NCI-H2227 (cell line): Measurements from ENCODE around the gene KCNQ4.

ENCODE experiments used
- DNase-seq: peaks from one replicate; lab custom pipeline; 2025; ENCODE audit not compliant: unreplicated experiment; lab: John Stamatoyannopoulos, UW

The KCNQ4 gene

DNA sequence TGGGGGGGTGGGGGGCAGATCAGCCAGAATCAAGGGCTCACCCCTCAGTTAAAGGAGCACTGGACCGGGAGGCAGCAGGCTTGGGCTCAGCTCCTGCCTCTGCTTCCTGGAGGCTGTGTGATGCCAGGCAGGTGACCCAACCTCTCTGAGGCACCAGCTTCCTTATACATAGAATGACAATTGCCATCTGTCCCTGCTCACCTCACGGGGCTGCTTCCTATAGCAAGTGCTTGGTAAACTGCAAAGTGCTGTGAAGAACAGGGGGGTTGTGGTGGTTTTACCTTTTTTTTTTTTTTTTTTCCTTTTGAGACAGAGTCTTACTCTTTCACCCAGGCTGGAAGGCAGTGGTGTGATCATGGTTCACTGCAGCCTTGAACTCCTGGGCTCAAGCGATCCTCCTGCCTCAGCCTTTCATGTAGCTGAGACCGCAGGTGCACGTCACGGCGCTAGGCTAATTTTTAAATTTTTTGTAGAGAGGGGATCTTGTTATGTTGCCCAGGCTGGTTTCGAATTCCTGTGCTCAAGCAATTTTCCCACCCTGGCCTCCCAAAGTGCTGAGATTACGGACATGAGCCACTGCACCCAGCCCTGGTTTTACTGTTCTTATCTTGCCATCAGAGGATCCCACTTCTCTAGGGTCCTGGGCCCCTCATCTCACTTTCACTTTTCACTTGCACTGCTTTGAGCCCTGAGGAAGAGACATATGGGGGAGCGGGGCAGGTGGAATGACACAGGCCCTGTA, 11.6 kb downstream of the KCNQ4 start:
- no peak for DNase-seq

DNA sequence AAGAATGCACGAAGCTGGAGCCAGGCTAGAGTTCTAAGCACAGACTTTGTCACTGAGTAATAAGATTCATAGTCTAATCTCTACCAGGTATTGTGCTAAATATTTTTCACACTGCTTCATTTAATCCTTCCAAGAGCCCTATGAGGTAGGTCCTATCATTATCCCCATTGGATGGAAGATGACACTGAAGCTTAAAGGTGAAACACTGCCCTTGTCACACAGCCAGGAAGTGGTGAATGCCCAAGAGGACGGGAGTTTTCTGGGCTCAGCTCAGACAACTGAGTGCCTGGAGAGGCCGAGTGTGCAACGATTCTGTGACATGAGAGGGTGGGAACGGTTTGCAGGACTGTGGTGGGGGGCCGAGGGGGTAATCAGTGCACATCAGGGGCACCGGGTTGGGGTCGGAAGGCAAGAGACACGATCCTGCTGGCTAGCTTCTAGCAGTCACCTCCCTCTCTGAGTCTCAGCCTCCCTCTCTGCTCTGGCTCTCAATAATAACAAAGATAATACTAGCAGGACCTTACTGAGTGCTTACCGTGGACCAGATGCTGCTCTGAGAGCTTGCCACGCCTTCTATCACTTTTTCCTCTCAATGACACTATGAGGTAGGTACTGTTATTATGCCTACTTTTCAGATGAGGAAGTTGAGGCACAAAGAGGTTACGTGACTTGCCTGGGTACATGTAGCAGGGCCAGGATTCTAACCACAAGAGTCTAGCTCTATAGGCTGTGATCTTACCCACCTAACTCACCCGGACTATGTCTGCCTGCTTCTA, 12.4 kb downstream of the KCNQ4 start:
- DNase-seq, result no peak

DNA sequence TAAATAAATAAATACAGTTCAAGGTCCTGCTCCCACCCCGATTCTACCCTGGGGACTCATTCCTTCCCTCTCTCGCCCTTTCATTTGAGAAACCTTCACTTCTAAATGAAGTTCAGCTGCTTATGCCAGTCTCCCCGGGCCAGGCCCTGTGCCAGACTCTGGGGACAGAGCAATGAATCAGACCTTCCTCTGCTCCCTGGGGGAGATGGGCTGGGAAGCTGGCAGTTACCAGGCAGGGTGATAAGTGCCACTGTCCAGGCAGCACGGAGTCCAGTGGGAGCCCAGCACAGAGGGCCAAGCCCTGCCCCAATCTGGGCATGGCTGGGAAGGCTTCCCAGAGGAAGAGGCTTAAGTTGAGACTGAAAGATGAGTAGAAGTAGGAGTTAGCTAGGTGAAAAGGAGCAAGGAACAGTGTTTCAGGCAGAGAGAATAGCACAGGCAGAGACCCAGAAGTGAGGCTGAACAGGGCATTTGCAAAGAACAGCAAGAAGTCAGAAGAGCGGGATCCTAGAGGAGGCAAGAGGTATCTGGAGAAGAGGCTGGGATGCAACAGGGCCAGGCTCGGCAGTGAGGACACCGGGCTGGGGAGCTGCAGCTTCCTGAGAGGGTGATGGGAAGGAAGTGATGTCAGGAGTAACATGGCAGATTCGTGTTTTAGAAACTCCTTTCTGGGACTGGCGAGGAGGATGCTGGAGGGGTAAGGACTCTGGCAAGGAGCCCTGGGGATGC, 13.5 kb downstream of the KCNQ4 start:
- DNase-seq, result no peak

DNA sequence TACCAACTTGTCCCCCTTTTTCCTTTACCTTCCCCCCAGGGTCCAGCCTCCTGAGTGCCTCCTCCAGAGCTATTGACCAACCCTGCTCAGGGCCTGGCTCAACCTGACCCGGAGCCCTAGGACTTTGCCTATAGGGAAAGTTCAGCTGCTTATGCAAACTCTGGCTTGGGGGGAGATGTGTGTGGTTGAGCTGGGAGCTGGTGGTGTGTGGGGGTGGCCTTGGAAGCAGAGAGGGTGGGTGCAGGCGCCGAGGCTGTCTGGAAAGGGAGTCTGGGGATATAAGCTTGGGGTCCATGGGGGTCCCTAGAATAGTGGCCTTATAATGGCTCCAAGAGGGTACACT, 14.1 kb downstream of the KCNQ4 start:
- DNase-seq, result no peak

DNA sequence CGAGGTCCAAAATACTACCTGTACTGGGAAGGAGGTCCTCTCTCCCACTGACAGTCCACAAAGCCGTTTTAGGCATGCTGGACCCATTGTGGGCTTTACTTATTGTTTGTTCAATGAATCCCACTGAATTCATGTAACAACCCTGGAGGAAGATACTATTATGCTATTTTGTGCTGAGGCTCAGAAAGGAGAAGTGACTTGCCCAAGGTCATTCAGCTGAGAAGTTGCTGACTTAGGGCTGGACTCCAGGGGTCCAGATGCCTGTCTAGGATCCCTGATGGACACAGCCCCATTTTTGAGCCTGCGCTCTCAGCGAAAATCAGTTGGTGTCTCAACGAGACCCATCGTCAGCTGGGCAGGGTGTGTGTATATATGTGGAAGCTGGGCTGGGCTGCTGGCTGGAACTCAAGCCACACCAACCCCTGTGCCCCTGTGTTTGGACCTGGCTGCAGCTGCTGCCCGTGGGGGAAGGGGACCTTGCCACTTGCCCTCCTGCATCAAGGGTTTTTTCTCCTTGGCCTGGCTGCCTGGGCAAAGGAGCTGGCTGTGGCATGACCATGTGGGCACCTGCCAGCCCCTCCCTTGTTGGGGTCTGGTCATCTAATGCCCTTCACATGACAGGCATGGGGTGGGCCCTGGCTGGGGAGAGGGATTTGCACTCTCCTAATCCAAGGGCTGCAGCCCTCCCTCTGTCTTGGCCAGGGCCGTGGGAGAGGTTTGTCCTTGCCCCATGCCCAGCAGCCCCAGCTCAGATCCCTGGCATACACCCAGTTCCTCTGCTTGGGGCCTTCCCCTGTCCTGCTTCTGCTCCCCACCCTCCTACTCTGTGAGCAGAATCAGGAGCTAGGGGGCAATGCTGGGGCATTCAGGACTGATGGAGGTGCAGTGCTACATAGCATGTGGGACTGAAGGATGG, 15.0 kb downstream of the KCNQ4 start:
- no peak for DNase-seq

DNA sequence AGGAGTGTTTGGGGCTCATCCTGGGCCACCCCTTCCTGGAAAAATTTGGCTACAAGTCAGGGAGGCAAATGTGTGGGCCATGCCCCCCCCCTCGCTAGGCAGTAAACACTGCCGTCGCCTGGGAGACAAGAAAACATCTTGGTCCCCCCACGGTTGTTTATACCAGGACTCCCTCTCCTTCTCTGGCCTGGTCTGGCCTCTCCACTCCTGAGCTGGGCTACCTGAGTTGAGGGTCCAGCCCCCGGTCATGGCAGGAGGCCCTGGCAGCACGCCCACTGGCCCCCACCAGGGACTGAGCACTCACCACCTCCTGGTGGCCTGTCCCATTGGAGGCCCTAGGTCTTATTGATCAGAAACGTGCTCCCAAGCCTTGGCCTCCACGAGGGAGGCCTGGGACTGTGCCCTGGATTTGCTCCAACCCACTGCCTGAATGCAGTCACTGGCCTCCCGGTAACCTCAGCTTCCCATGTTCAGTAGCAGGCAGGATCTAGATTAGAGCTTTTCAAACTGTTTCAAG, 15.8 kb downstream of the KCNQ4 start:
- DNase-seq, result no peak

DNA sequence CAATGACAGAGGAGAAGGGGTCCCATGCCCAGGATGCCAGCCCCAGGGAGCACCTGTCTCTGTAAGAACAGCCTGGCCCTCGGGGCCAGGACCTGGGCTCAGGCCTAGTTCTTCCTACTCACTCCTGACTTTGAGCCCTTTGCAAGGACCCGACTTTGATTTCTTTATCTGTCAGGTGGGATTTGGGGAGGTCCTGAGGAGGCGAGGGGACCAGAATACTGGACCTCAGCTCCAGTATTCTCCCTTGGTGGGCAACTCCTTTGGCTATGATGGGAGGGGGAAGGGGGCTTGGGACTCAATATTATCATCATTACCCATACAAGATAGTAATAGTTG, 18.1 kb downstream of the KCNQ4 start:
- DNase-seq, result no peak

DNA sequence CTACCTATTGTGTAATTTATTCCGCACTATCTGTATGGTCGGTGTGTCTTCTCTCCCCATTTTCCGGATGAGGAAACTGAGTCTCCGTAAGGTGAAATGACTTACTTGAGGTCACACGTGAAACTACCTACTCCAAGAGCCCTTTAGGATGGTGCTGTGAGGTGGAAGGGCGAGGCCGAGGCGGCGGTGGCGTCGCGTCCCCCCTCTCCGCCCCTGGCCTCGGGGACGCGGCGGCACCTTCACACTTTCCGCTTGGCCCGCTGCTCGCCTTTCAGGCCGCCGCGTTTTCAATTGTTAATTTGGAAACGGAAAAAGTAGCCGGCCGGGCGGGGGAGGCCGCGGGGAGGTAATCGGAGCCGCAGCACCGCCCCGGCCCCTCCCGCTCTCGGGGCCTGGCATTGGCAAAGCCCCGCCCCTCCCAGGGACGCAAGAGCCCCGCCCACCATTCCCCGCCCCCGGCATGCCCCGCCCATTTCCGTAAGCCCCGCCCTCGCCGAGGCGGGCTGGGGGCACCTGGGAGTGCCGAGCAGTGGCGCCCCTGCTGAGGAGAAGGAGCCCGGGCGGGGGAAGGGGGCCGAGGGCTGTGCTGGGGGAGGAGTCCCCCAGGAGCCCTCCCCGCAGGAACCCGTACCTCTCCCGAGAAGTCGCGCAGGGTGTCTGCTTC, 18.6 kb downstream of the KCNQ4 start:
- peak; percentile 89 for DNase-seq

DNA sequence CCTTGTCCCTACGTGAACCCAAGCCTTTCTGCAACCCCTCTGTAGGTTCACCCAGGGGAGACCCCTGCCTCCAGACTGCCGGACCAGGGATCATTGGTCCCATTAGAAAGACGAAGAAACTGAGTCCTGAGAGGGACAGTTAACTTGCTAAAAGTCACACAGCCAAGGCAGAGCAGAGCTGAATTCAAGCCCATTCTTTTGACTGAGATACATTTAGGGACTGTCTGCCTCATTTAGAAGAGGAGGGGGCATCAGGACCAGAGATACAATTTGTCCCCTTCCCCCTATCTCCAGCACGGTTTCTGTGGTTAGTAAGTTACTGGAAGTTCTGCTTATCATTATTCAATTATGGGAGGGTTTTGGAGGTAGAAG, 19.1 kb downstream of the KCNQ4 start:
- no peak for DNase-seq

DNA sequence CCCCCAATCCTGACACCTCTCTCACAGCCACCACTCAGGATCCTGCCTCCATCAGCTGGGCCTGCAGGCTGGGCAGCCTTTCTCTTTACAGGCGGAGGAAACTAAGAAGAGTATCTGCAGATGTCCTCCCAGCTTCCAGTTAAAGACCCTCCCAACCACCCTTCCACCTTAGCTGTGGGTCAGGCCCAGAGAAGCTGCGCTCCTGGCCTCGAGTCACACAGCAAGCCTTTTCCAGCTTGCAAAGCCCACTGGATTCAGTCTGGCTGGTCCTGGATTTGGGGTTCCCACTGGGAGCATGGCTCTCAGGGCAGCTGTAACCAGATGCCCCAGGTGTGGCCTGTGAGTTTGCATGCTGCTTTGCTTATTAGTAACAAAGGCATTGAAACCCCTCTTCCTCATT, 19.9 kb downstream of the KCNQ4 start:
- no peak for DNase-seq

DNA sequence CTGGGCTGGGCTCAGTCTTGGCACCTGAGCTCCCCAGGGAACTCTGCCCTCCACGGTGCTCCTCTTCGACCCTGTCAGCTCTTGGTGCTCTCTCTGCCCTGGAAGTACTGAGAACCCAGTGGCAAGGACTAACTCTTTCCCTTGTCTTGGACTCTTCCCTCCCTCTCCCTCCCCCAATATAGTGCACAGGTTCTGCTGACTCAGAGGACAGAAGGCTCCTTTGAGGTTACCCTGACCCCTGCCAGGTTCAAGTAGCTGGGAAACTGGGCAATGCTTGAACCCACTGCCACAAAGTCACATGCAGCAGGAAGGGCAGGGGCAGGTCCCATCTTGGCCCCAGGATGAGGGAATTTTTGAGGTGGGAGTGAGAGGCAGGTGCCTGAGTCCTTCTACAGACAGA, 20.3 kb downstream of the KCNQ4 start:
- no peak for DNase-seq

DNA sequence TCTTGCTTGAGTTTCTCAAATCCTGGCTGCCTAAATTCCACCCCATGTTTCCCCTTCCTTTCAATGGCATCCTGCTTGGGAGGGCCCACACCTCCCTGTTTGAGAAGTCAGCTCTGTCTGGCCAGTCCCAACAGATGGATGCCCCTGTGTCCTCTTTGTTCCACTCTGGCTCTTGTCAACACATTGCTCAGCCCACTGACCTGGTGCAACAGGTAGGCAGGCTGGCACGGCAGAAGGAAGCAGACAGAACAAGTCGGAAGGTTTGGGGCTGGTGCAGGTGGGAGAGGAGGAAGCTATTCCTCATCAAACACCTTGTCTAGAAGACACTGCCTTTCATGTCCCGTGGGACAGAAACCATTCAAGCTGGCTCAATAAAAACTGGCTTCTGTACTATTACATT, 22.7 kb downstream of the KCNQ4 start:
- DNase-seq, result no peak

DNA sequence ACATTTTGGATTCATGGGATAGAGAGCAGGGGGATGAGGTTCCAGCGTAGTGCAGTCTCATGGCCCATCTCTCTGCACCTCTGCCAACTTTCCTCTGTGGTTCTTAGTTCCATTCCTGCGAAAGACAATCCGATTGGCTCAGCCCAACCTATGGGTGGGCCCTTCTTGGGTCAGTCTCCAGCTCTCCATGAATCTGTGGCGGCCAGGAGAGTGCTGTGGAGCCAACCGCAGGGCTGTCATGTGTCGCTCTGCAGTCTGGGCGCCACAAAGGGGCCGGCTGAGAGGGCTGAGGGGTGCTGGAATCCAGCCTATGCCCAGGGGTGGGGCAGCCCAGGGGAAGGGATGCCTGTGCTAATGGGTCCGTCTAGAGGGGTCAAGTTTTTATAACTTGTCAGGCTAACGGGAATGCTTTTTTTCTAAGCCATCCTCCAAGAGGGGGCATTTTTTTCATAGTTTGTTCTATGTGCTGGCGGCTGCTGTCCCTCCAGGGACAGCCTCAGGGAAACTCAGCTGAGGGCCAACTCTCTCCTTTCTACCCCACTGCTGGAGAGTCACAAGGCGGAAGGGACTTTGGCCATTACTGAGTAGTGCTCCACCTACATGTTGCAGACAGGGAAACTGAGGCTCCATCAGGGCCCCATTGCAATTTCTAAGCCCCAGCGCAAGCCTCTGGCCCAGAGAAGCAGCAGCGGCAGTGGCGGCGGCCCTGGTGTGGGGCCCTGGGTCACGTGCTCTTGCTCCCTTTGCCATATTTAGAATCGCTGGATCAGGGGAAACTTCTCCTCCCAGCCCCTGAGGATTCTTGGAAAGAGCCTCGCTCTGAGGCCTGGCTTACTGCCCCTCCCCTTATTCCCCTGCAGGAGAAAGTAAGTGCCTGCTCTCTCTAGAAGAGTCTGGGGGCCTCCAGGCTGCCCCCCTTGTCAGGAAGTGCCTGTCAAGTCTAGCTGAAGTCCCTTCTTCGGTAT, 23.4 kb downstream of the KCNQ4 start:
- no peak for DNase-seq

DNA sequence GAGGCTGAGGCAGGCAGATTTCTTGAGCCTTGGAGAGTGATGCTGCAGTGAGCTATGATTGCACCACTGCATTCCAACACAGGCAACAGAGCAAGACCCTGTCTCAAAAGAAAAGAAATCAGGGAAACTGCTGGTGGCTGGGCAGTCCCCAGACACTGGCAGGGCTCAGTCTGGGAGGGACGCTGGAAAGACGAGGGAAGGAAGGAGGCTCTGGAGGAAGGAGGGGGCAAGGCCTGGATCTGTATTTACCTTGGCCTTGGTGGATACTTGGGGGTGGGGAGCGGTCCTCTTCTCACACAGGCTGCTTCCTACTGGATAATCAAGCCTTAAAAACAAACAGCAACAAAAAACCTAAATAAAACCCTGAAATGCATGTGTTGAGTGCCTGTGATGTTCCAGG, 24.4 kb downstream of the KCNQ4 start:
- DNase-seq, result no peak

DNA sequence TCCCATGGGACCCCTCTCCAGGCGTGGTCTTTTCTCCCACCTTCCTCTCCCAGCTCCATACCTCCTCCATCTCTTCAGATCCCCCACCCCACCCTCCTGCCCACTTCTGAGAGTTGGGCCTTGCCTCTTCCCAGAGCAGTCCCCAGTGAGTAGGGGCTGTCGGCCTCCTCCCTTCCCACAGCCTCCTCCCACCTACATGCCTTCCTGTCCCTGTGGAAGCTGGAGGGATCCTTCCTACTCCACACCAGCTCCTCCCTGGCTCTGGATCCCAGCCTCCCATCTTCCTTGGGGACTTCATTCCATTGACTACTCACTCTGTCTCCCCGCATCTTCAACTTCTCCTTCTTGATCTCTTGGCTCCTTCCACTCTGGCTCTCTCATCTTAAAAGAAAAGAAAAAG, 24.9 kb downstream of the KCNQ4 start:
- DNase-seq, result no peak

DNA sequence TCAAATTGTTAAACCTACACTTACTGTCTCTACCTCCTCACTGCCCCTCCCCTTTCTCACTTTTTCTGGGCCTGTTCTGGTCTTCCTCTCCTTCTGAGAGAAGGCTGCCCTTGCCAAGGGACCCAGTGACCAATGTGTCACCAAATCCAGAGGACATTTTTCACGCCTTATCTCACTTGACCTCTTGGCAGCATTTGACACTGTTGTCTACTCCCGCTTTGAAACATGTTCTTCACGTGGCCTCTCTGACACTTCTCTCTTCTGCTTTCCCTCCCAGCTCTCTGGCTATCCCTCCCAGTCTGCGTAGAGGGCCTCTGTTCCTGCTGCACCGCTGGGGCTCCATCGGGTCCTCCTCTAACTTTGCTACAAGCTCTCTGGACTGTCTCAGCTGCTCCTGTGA, 25.3 kb downstream of the KCNQ4 start:
- no peak for DNase-seq

DNA sequence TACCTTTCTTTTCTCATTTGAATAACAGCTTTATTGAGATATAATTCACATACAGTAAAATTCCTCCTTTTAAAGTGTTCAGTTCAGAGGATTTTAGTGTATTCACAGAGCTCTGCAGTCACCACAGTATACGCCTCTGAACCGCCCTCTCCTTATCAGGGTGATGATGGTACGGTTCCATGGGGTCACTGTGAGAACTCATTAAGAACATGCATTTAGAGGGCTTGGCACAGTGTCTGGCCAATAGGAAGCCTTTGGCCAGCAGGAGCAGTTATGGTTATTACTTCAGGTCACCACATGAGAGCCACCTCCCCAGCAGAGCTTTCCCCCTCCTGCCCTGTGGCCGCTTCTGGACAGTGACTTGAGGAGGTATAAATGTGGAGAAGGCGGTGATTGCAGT, 27.3 kb downstream of the KCNQ4 start:
- DNase-seq, result no peak

DNA sequence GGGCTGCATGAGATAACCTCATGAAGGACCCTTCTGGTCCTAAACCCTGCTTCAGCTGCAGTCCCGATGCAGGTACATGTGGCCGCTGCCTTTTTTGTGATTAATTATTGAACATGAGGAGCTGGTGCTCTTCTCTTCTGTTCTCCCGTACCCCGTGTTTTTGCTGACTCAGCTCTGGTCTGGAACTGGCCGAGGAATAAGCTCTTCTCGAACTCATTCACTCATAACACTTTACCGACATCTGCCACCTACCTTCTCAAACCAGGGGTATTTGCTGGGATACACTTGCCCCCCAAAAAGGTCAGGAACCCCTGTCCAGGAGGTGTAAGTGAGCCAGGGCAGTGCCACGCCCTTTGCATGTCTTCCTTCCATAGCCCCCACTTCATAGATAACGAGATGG, 31.8 kb downstream of the KCNQ4 start:
- DNase-seq, result no peak

DNA sequence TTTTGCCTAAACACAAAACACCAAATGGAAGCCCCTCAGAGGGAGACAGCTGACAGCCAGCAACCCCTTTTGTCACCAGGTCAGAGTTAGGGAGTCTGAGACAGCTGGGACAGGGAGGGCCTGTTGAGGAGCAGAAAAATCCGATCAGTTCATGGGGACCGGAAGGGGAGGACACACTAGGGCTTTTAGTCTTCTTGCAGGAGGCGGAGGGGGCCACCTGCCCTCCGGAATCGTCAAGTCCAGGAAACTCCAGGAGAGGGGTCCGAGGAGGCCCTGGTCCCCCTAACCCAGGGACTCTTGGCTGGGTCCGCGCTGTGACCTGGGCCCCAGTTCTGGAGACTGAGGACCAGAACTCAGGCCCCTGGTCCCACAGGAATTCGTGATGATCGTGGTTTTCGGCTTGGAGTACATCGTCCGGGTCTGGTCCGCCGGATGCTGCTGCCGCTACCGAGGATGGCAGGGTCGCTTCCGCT, 34.2 kb downstream of the KCNQ4 start:
- no peak for DNase-seq
